ENCODE measurements around the gene IKZF3.

IKZF3 gene

DNA sequence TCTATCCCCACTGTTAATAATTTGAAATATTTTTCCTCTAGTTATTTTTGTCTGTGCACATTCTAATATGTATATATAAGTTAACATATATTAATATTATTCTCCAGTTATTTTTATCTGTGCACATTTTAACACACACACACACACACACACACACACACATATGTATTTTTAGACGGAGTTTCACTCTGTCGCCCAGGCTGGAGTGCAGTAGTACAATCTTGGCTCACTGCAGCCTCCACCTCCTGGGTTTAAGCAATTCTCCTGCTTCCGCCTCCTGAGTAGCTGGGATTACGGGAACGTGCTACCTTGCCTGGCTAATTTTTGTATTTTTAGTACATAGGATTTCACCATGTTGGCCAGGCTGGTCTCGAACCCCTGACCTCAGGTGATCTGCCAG, 146.5 kb downstream of the IKZF3 start:
- DNase-seq (ENCODE audit: extremely low read depth, insufficient read length): no peak
- Histone ChIP-seq H3K36me3 (ENCODE audit: control insufficient read depth, insufficient read depth, low read length) (no peaks in the 10 kb centered on the region), H3K27me3 (replicated peaks; ENCODE audit: control insufficient read depth, insufficient read depth, low read length) (no peaks in the 10 kb centered on the region), H3K4me3 (replicated peaks; ENCODE audit: low read depth, low read length) (no peak overlapping the region)
- TF ChIP-seq, protein P1, sequence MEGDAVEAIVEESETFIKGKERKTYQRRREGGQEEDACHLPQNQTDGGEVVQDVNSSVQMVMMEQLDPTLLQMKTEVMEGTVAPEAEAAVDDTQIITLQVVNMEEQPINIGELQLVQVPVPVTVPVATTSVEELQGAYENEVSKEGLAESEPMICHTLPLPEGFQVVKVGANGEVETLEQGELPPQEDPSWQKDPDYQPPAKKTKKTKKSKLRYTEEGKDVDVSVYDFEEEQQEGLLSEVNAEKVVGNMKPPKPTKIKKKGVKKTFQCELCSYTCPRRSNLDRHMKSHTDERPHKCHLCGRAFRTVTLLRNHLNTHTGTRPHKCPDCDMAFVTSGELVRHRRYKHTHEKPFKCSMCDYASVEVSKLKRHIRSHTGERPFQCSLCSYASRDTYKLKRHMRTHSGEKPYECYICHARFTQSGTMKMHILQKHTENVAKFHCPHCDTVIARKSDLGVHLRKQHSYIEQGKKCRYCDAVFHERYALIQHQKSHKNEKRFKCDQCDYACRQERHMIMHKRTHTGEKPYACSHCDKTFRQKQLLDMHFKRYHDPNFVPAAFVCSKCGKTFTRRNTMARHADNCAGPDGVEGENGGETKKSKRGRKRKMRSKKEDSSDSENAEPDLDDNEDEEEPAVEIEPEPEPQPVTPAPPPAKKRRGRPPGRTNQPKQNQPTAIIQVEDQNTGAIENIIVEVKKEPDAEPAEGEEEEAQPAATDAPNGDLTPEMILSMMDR (IDR thresholded peaks at IDR 0.05; ENCODE audit: insufficient read depth, low read length, poor library complexity, severe bottlenecking): no peak

DNA sequence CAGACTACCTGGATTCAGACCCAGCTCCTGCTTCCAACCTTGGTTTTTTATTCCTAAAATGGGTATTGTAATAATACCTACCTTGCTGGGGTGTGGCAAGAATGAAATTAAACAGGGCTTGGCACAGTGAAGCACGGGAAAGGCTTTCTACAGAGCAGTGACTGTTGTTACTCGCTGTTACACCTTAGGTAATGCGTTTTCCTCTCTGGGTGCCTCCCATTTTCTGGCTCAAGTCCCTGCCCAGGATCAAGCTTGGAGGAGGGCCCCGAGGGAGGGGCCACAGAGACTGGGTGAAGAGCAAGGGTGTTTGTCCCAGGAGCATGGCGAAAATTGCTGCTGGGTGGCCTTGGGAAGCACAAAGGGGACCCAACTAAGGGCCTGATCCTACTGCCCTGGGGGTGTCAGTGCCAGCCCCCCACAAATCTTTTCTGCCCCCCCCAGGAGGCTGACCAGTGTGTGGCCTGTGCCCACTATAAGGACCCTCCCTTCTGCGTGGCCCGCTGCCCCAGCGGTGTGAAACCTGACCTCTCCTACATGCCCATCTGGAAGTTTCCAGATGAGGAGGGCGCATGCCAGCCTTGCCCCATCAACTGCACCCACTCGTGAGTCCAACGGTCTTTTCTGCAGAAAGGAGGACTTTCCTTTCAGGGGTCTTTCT, 147.1 kb downstream of the IKZF3 start:
- no peaks in the 10 kb centered on the region for H3K36me3 ChIP-seq (ENCODE audit: control insufficient read depth, insufficient read depth, low read length)
- no peak overlapping the region for H3K4me3 ChIP-seq (replicated peaks; ENCODE audit: low read depth, low read length)
- H3K27me3 ChIP-seq (replicated peaks; ENCODE audit: control insufficient read depth, insufficient read depth, low read length): no peaks in the 10 kb centered on the region
- no peak for DNase-seq (ENCODE audit: extremely low read depth, insufficient read length)
- TF ChIP-seq, protein P1 (IDR thresholded peaks at IDR 0.05; ENCODE audit: insufficient read depth, low read length, poor library complexity, severe bottlenecking): no peak

DNA sequence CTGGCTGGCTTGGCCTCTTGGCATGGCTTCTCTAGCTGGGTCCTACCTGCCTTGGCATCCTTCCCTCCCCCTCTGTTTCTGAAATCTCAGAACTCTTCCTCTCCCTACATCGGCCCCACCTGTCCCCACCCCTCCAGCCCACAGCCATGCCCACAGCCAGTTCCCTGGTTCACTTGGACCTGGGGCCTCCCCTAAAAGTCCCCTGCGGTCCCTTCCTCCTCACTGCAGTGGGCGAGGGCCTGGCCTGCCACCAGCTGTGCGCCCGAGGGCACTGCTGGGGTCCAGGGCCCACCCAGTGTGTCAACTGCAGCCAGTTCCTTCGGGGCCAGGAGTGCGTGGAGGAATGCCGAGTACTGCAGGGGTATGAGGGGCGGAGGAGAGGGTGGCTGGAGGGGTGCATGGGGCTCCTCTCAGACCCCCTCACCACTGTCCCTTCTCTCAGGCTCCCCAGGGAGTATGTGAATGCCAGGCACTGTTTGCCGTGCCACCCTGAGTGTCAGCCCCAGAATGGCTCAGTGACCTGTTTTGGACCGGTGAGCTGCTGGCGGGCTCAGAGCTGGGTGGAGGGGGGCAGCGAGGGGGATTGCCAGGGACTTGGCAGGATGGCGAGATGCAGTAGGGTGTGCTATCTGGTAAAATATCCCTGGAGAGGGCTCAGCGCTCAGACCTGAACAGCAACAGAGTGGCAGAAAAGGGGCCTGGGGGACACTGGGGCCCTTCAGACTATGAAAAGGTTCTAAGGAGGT, 147.9 kb downstream of the IKZF3 start:
- H3K36me3 ChIP-seq (ENCODE audit: control insufficient read depth, insufficient read depth, low read length): no peaks in the 10 kb centered on the region
- no peak for DNase-seq (ENCODE audit: extremely low read depth, insufficient read length)
- TF ChIP-seq, protein P1 (IDR thresholded peaks at IDR 0.05; ENCODE audit: insufficient read depth, low read length, poor library complexity, severe bottlenecking): no peak

DNA sequence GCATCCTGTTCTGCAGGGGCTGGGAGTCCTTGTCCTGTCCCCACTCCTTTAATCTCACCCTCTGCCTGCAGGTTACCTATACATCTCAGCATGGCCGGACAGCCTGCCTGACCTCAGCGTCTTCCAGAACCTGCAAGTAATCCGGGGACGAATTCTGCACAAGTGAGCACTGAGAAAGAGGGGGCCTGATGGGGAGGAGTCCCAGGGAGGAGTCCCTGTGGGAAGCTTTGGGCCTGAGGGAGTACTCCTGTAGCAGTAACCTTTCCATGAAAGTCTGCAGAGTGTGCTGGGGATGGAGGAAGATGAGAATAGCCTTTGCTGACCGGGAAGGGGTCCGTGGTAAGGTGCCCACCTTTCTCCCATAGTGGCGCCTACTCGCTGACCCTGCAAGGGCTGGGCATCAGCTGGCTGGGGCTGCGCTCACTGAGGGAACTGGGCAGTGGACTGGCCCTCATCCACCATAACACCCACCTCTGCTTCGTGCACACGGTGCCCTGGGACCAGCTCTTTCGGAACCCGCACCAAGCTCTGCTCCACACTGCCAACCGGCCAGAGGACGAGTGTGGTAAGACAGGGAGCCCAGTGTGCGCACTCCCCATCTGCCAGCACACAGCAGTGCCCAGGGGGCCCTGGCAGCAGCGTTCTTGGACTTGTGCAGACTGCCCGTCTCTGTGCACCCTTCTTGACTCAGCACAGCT, 148.6 kb downstream of the IKZF3 start:
- TF ChIP-seq, protein P1 (IDR thresholded peaks at IDR 0.05; ENCODE audit: insufficient read depth, low read length, poor library complexity, severe bottlenecking): no peak
- Histone ChIP-seq H3K4me3 (replicated peaks; ENCODE audit: low read depth, low read length) (no peak overlapping the region), H3K27me3 (replicated peaks; ENCODE audit: control insufficient read depth, insufficient read depth, low read length) (no peaks in the 10 kb centered on the region), H3K36me3 (ENCODE audit: control insufficient read depth, insufficient read depth, low read length) (no peaks in the 10 kb centered on the region)
- no peak for DNase-seq (ENCODE audit: extremely low read depth, insufficient read length)

More for the DNA sequence above, 147.9 kb downstream of the IKZF3 start:
- no peaks in the 10 kb centered on the region for H3K27me3 ChIP-seq (replicated peaks; ENCODE audit: control insufficient read depth, insufficient read depth, low read length)
- H3K4me3 ChIP-seq (replicated peaks; ENCODE audit: low read depth, low read length): no peak overlapping the region

DNA sequence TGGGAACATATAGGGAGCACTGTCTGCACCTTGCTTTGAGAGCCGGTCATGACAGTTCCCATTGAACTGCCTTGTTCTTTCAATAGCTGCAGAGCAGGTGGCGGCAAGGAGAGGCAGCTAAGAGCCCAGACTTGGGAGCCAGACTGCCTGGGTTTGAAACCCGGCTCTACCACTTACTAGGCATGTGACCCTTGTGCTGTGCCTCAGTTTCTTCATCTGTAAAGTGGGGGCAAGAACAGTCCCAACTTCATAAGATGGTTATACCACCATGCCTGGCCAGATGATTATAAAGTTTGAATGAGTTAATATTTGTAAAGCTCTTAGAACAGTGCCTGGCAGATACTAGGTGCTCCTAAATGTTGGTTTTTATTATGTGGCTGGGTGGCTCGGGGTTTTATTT, 149.9 kb downstream of the IKZF3 start:
- TF ChIP-seq, protein P1 (IDR thresholded peaks at IDR 0.05; ENCODE audit: insufficient read depth, low read length, poor library complexity, severe bottlenecking): no peak
- Histone ChIP-seq H3K36me3 (ENCODE audit: control insufficient read depth, insufficient read depth, low read length) (no peaks in the 10 kb centered on the region), H3K27me3 (replicated peaks; ENCODE audit: control insufficient read depth, insufficient read depth, low read length) (no peaks in the 10 kb centered on the region), H3K4me3 (replicated peaks; ENCODE audit: low read depth, low read length) (no peak overlapping the region)
- no peak for DNase-seq (ENCODE audit: extremely low read depth, insufficient read length)

Measured in GM06990 (cell line).